A673 (cell line): ENCODE measurements around the gene CAPZB. TPM values are rescaled to one million over a fixed set of nuclear protein-coding genes. Genes with fewer than 3 reads are reported as not detected.

Source experiments
- BruUV-seq: library from RNA; stranded (reverse); fragments of 400-500 nt; replicated peaks from 2 replicates; lab custom pipeline; 2021; lab: Mats Ljungman, UMichigan
- CTCF ChIA-PET: fragments of 300-600 bp; sonication (Branson Sonifier 250); formaldehyde crosslinking; loops from one replicate; lab custom pipeline; 2022; ENCODE audit warnings: antibody characterized with exemption; lab: Charles Lee
- POLR2A ChIA-PET: fragments of 300-600 bp; sonication (Branson Sonifier 250); formaldehyde crosslinking; loops from one replicate; lab custom pipeline; 2022; ENCODE audit warnings: antibody characterized with exemption; ENCODE audit not compliant: low non-redundant PET; lab: Charles Lee
- DNase-seq: peaks from one replicate; pipeline ENCODE4 v3.0.0-alpha.2; 2015; ENCODE audit warnings: low spot score
- H3K27ac ChIP-seq: fragments of 200-600 bp; sonication (generic); 2 replicates; pipeline ENCODE4 v1.5.1; 2016; ENCODE audit warnings: mixed run types, low read depth, mild to moderate bottlenecking, mixed read lengths, antibody characterized with exemption, low read length; ENCODE audit not compliant: poor library complexity, severe bottlenecking
- H3K27me3 ChIP-seq: fragments of 200-600 bp; sonication (generic); replicated peaks from 2 replicates; pipeline ENCODE4 v1.6.1; 2017; ENCODE audit warnings: mixed run types, low read depth, mild to moderate bottlenecking, mixed read lengths, antibody characterized with exemption, low read length; ENCODE audit not compliant: insufficient read depth, poor library complexity
- H3K36me3 ChIP-seq: fragments of 200-600 bp; sonication (generic); 2 replicates; pipeline ENCODE4 v1.6.1; 2016; ENCODE audit warnings: mixed run types, mild to moderate bottlenecking, mixed read lengths, antibody characterized with exemption, low read length; ENCODE audit not compliant: insufficient read depth, poor library complexity, severe bottlenecking
- H3K4me1 ChIP-seq: fragments of 200-600 bp; sonication (generic); 2 replicates; pipeline ENCODE4 v1.6.1; 2017; ENCODE audit warnings: mixed run types, mild to moderate bottlenecking, mixed read lengths, antibody characterized with exemption, low read length; ENCODE audit not compliant: insufficient read depth, poor library complexity, severe bottlenecking
- H3K4me3 ChIP-seq: fragments of 200-600 bp; sonication (generic); 2 replicates; pipeline ENCODE4 v1.5.1; 2016; ENCODE audit warnings: low read depth, mixed run types, mild to moderate bottlenecking, mixed read lengths, low read length; ENCODE audit not compliant: poor library complexity, severe bottlenecking
- H3K9me3 ChIP-seq: fragments of 200-600 bp; sonication (generic); 2 replicates; pipeline ENCODE4 v1.6.1; 2016; ENCODE audit warnings: mixed run types, low read depth, mild to moderate bottlenecking, mixed read lengths, antibody characterized with exemption, low read length; ENCODE audit not compliant: poor library complexity, severe bottlenecking
- EZH2 ChIP-seq: fragments of 200-600 bp; sonication (generic); IDR thresholded peaks from 2 replicates; pipeline ENCODE4 v1.6.1; 2017; ENCODE audit warnings: borderline replicate concordance, low read depth, mild to moderate bottlenecking, mixed read lengths, antibody characterized with exemption, low read length; ENCODE audit not compliant: poor library complexity, severe bottlenecking
- intact Hi-C: fragments of 100-400 bp; cut with micrococcal nuclease; formaldehyde crosslinking; loops from one replicate; pipeline ENCODE4 v1.10.0; 2022; ENCODE audit not compliant: unreplicated experiment
- total RNA-seq: library from RNA; stranded (reverse); gene quantifications from 2 replicates; pipeline ENCODE4 v1.2.3, GENCODE V29; 2021
- TF ChIP-seq, protein P1 (sequence below): fragments of 300-800, 200-600 bp; sonication (generic); conservative IDR thresholded peaks from 2 replicates; pipeline ENCODE4 v1.5.1; 2017; ENCODE audit warnings: low read depth, mild to moderate bottlenecking, antibody characterized with exemption, low read length, moderate library complexity, mixed read lengths

The CAPZB gene
- total RNA-seq, 1 experiment from 2014 or later = 214 TPM

- no peak overlapping the region for H3K27ac ChIP-seq
- no peaks in the 10 kb centered on the region for H3K9me3 ChIP-seq
- CTCF ChIA-PET = no interaction called here
- TF ChIP-seq, protein P1, sequence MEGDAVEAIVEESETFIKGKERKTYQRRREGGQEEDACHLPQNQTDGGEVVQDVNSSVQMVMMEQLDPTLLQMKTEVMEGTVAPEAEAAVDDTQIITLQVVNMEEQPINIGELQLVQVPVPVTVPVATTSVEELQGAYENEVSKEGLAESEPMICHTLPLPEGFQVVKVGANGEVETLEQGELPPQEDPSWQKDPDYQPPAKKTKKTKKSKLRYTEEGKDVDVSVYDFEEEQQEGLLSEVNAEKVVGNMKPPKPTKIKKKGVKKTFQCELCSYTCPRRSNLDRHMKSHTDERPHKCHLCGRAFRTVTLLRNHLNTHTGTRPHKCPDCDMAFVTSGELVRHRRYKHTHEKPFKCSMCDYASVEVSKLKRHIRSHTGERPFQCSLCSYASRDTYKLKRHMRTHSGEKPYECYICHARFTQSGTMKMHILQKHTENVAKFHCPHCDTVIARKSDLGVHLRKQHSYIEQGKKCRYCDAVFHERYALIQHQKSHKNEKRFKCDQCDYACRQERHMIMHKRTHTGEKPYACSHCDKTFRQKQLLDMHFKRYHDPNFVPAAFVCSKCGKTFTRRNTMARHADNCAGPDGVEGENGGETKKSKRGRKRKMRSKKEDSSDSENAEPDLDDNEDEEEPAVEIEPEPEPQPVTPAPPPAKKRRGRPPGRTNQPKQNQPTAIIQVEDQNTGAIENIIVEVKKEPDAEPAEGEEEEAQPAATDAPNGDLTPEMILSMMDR = no peak
- no peak for TF ChIP-seq EZH2
- no TSS peak for BruUV-seq
- no peaks in the 10 kb centered on the region for H3K4me1 ChIP-seq
- H3K36me3 ChIP-seq = peaks cover 4% of the 10 kb centered on the region
- H3K4me3 ChIP-seq = no peak overlapping the region
- POLR2A ChIA-PET = no interaction called here
- no peaks in the 10 kb centered on the region for H3K27me3 ChIP-seq
- no peak for DNase-seq
- intact Hi-C loops = no loop called here
These were observed 154.7 kb downstream of the CAPZB start for GRCh38 chr1:19330449-19331135.

DNA sequence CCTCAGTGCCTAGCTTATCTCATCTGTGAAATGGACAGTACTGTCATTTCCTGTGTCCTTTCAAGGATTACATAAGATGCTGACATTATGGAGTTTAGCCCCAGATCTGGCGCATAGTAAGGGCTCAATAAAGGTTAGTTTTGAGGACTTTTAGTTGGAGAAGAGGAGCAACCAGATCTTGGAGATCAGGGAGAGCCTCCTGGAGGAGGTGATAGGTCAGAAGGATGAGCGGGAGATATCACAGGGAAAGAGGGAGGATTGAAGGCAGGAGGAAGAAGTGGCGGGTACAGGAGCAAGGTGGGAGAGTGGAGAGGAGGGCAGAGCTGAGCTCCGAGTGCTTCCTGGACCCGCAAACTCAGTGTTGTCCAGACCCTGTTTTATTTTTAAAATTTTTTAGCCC is 155.7 kb downstream of the CAPZB start:
- Histone ChIP-seq H3K4me1 (no peaks in the 10 kb centered on the region), H3K4me3 (no peak overlapping the region), H3K9me3 (no peaks in the 10 kb centered on the region), H3K27me3 (no peaks in the 10 kb centered on the region), H3K36me3 (peaks cover 6% of the 10 kb centered on the region), H3K27ac (no peak overlapping the region)
- no peak for TF ChIP-seq EZH2
- TF ChIP-seq, protein P1 = no peak
- ChIA-PET POLR2A (no interaction called here), CTCF (no interaction called here)
- BruUV-seq = no TSS peak
- intact Hi-C loops = no loop called here
- DNase-seq = no peak

- H3K4me3 ChIP-seq = no peak overlapping the region
- no peak overlapping the region for H3K27ac ChIP-seq
- DNase-seq = no peak
- no peak for TF ChIP-seq EZH2
- TF ChIP-seq, protein P1 = no peak
- H3K9me3 ChIP-seq = no peaks in the 10 kb centered on the region
- no peaks in the 10 kb centered on the region for H3K4me1 ChIP-seq
- ChIA-PET CTCF (no interaction called here), POLR2A (no interaction called here)
- no TSS peak for BruUV-seq
- H3K27me3 ChIP-seq = no peaks in the 10 kb centered on the region
- intact Hi-C loops = no loop called here
- H3K36me3 ChIP-seq = peaks cover 7% of the 10 kb centered on the region
These were observed 156.2 kb downstream of the CAPZB start for GRCh38 chr1:19329188-19329587.
